Measurements from ENCODE around the gene DHX38. TPM values are rescaled to one million over a fixed set of nuclear protein-coding genes. Genes with fewer than 3 reads are reported as not detected.

The DHX38 gene
- total and polyA plus RNA-seq, 2 of the 13 experiments (the other 11 are each of a cell fraction or from before 2014, with no cell fraction given) = 54.4 to 85.9 TPM

GRCh38 chr16:72124761-72125634 is 31.4 kb downstream of the DHX38 start (continued):
- no peak for TF ChIP-seq AFF4 (CRISPR knock-in tag; IDR thresholded peaks at IDR 0.05)
- peak; percentile 82 for TF ChIP-seq MLX (CRISPR knock-in tag; IDR thresholded peaks at IDR 0.05)
- TF ChIP-seq EED (CRISPR knock-in tag; IDR thresholded peaks at IDR 0.05) = no peak
- no peak for TF ChIP-seq NFYC (CRISPR knock-in tag; IDR thresholded peaks at IDR 0.05)
- no peak for TF ChIP-seq MYNN (CRISPR knock-in tag; IDR thresholded peaks at IDR 0.05; ENCODE audit: low read depth)
- peak; percentile 32; the same call in 1 of the 2 replicates for TF ChIP-seq MEIS2 (CRISPR knock-in tag; IDR thresholded peaks at IDR 0.05)
- TF ChIP-seq ZNF251 (CRISPR knock-in tag; IDR thresholded peaks at IDR 0.05) = no peak
- TF ChIP-seq ZBTB26 (CRISPR knock-in tag; IDR thresholded peaks at IDR 0.05; ENCODE audit: borderline replicate concordance) = peak; percentile 39
- no peak for TF ChIP-seq ZBED4 (CRISPR knock-in tag; IDR thresholded peaks at IDR 0.05; ENCODE audit: borderline replicate concordance)
- TF ChIP-seq YEATS4 (CRISPR knock-in tag; IDR thresholded peaks at IDR 0.05; ENCODE audit: borderline replicate concordance) = no peak
- peak; percentile 29; the same call in 1 of the 2 replicates for TF ChIP-seq ARID4A (CRISPR knock-in tag; IDR thresholded peaks at IDR 0.05; ENCODE audit: borderline replicate concordance)
- no peak for TF ChIP-seq ZNF558 (CRISPR knock-in tag; IDR thresholded peaks at IDR 0.05; ENCODE audit: borderline replicate concordance)
- peak; percentile 93 for TF ChIP-seq STAG1 (CRISPR knock-in tag; IDR thresholded peaks at IDR 0.05)
- peak; percentile 89 for TF ChIP-seq ZNF878 (CRISPR knock-in tag; IDR thresholded peaks at IDR 0.05)
